GM18499 (cell line): Measurements from ENCODE around the gene CRISPLD2.
"Not testable (repeated sequence)": the region's sequence is repeated elsewhere in the genome, so short reads cannot be mapped to it uniquely, and the experiment has no call there.

Experiments
- ATAC-seq: cut with Tn5 transposase; IDR thresholded peaks from one replicate; pipeline ENCODE4 v1.9.1; 2021; ENCODE audit warnings: moderate number of reproducible peaks; ENCODE audit not compliant: insufficient read depth, unreplicated experiment

Gene CRISPLD2

DNA sequence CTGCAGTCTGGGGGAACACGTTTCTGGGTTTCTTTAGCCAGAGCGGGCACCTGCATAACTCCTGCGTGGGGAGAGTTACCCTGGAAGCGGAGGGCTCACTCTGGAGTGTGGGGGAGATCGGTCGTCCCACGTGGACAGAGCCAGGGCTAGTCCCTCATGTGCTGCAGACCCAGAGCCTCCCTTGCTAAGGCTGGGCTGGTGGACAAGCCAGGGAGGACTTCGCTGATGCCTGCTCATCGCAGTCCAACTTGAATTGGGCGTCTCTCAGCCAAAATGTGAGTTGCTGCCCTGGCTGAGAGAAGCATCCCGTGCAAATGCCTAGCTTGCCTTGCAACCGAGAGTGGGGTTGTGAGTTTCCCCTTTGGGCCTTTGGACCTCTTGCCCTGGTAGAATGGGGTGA is 986 bp downstream of the CRISPLD2 start:
- ATAC-seq: no peak

DNA sequence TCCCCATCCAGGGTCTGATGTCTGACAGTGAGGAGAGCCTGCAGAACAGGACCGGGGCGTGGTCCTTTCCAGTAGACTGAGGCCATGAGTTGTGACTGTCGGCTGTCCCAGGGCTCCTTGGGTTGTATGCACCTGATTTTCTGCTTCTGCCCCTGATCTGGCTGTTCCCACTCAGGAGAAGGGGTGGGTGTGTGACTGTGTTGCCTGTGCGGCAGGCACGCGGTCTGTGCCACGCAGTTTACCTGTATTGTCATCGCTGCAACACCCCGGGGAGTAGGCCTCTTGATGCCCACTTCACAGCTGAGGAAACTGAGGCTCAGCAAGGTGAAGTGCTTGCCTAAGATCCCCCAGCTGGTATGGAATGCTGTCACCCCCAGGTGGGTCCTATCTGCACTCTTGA is 1.4 kb downstream of the CRISPLD2 start:
- no peak for ATAC-seq

DNA sequence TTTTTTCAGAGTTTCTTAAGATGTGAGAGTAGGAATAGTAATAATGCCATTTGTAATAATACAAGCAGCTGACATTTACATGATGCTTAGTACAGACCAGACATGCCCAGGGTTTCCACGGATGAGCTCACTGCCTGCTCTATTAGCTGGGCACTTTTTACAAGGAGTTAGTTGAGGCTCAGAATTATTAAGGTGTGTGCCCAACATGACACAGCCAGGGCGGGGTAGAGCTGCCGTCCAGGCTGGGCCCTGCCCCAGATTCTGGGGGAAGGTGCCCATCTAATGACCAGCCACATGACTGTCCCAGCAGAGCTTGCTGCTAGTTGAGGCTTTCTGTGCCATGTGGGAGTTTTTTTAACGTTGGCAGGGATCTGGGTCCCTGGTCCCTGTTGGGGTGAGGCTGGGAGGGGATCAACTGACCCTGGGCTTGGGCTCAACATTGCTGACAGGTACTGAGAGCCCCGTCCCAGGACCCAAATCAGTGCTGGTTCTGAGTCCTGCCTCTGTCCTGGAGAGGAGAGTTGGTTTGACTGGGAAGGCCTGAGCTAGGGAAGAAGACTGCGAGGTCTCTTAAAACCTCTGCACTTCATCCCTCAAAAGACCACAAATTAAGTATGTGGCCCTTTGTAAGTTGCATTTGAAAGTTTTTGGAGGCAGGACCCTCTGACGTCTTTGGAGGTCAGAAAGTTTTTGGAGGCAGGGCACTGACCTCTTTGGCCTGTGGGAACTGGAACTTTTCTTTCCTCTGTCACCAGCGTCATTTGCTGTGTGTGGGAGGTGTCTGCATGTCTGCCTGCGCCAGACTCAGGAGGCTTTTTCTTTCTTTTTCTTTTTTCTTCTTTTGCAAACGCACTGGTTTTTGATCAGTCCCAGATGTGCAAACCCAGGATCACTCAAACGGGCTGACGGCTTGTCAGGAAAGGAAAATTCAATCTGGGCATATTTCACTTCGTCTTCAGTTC is 2.2 kb downstream of the CRISPLD2 start:
- no peak for ATAC-seq

DNA sequence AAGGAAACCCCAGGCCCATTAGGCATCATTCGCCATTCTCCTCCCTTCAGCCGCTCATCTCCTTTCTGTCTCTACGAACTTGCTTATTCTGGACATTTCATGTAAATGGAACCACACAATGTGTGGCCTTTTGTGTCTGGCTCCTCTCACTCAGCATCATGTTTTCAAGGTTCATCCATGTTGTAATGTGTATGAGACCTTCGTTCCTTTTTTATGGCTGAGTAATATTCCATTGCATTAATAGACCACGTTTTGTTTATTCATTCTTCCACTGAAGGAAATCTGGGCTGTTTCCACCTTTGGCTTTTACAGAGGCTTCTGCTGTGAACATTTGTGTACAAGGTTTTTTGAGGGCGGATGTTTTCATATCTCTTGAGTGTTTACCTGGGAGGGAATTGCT is 3.2 kb downstream of the CRISPLD2 start:
- no peak for ATAC-seq

DNA sequence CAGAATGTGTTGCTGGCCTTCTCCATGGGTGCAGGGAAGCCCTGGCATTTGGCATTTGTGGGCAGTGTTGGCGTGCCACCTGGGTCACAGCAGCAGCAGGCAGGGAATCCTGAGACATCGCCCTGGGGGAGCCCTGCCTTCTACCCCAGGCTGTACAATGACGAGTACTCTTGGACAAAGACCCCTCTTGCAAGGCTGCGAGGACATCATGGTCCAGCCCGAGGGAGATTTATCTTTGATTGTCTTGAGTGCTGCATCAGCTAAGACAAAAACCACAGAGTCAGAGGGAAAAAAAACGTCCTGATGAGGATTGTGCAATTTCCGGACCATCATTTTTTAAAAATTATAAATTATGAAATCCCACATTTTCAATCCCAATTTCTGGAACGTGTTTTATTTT is 3.7 kb downstream of the CRISPLD2 start:
- no peak for ATAC-seq

DNA sequence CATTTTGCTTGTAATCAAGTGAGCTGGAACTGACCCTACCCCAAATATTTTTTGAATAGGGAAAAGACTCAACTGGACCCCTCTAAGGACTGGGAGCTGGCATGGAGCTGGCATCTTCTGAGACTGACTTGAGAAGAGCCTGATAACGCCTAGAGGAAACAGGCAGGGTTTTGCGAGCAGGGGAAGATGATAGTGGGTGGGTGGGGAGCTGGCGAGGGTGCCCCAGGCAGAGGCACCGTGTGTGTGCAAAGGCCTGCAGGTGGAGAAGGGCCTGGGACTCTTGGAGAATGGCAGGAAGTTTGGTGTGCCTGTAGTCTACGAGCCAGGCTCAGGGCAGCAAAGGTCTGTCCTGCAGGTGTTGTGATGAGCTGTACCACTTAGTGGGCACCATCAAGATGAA is 4.1 kb downstream of the CRISPLD2 start:
- ATAC-seq: no peak

DNA sequence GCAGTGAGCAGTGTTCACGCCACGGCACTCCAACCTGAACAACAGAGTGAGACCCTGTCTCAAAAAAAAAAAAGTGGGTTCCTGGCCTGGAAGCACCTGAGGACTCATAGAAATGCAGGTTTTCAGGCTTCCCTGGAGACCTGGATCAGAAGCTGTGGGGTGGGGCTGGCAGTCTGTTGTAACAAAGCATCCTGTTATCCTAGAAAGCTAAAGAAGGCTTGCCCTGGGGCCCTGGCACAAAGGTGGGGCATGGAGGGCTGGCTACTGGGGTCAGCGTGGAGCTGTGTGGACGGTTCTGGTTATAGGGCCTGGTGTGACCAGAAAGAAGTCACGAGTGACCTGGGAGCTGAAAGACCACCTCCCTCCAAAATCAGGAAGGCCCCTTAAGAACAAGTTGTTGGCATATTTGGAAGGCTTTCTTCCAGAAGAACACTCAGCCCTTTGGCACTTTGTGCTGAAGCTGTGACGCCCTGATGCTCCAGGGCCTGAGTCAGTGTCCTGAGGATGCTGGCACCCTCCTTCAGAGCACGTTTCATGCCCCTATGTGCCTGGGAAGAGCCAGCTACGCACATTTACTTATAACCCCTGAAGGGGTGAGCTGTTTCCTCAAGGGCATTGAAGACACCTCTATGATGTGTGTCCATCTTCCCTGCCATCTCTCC is 6.2 kb downstream of the CRISPLD2 start:
- no peak for ATAC-seq

DNA sequence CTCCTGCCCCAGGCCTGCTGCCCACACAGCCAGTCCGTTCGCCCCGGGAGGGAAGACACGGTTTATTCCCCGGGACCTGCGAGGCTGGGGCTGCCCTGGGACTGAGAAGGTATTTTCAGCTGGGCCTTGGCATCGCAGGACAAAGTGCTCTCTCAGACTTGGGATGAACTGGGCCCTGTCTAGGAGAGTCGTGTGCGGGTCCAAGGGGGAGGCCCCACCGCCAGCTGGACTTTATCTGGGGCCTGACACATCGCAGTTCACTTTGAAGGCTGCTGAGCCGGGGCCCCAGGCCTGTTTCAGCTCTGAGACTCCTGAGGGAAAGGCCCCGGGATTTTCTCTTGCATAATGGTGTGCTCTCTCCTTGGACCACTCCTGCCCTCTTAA is 6.8 kb downstream of the CRISPLD2 start:
- no peak for ATAC-seq

DNA sequence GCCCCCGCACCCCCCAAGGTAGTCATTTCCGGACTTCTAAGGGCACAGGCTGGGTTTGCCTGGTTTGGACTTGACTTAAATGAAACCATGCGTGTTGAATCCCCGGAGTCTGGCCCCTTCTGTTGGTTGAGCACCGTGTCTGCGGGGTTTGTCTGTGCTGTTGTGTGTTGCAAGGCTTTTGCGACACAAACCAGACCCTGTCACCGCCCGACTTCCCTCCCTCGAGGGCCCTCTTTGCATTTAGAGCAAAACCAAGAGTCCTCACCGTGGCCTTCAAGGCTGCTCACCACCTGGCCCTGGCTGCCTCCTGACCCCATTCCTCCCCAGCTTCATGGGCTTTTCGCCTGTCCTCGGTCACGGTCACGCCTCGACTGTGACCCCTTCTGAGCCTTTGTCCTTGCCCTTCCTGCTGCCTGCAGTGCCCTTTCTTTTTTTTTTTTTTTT is 7.4 kb downstream of the CRISPLD2 start:
- ATAC-seq: no peak

DNA sequence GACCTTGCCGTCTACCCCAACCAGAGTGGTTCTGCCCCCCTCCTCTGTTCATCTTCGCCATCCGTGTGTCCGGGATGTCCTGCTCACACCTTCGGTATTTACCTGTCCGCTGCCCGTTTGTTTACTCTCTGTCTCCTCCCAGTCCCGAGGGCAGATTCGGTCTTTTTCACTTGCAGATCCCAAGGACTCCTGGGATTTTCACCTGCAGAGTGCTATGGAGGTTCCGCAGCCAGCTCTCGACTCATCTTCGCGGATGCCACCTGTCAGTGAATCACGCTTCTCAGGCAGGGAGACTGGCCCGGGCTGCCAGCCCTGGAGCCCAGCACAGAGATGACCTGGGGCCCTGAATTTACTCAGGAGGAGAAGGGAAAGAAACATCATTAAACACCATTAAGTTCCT is 8.1 kb downstream of the CRISPLD2 start:
- ATAC-seq: no peak

DNA sequence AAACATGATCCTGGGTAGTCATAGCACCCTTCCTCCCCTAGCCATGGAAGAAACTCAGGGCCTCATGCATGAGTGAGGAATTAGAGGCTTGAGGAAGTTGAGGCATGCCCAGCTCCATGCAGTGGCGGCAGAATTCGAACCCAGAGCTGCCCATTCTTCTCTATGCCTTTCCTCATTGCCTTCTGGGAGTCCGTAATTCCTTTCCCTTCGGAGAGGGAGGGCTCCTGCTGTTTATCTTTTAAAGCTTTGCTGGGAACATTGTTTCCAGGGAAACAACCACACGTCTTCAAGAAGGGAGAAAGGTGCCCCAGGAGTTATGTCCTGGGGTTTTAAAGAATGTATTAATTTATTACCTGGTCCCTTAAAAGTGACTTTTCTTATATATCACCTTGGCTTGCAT is 8.5 kb downstream of the CRISPLD2 start:
- ATAC-seq: no peak

DNA sequence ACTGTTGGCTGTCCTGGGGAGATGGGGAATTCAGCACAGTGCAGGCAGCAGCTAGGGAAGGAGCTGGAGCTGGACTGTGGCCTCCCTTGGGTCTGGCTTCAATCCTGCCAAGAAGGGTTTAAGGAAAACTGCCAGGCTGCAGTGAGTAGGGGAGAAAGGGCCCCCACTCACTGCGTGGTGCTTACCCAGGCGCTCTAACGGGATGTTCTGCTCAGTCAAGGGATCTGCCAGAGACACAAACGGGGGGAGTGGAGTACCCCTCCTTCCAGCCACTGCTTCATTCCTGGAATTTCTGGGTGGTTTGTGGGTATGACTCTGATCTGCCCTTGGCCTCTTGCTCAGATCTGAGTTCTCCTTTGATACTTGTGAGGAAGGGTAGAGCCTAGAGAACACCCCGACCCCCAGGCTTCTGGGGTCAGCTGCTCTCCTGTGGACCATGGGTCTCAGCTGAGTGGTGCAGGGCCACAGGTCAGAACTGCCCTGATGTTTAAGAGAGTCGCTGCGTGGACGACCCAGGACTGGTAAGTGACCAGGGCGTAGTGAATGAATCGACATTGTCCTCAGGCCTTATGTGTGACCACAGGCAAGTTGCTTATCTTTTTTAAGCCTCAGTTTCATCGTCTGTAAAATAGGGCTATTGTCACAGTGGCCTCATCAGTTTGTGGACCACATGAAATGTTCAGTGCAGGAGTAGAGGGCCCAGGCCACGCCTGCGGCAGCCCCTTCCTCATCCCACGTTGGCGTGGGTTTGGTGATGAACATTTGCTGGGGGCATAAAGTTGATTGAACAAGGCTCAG is 9.6 kb downstream of the CRISPLD2 start:
- no peak for ATAC-seq

DNA sequence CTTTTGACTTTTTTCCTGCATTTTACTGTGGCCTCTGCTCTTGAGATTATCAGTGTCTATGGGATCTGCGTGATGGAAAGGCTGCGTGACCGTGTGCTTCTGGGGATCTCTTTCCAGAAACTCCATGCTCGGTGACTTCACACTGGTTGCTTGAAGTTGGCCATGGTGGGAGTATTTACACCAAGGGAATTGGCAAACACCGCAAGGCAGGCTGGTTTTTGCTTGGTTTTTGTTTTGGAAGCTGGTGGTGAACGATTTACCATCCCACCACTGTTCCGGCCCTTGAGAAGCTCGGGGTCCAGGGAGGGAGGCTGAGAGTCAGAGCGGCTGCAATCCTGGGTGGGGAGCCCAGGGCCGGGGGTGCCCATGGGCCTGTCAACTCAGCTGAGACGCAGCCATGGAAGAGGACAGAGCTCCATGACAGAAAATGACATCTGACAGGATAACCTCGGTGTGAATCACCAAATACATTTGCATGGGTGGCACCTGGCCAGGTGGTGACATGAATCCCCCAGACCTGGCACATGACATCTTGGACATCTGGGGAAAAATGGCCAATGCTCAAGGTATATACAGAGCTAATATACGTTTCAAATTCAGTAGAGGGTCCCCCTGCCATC is 11.1 kb downstream of the CRISPLD2 start:
- no peak for ATAC-seq

DNA sequence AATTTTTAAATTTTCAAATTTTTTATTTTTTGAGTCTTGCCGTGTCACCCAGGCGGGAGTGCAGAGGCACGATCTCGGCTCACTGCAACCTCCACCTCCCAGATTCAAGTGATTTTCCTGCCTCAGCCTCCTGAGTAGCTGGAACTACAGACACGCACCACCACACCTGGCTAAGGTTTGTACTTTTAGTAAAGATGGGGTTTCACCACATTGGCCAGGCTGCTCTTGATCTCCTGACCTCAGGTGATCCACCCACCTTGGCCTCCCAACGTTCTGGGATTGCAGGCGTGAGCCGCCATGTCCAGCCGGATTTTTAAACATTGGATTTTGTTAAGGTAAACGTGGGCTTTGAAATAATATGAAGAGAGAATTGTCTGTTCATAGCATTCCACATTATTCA is 11.9 kb downstream of the CRISPLD2 start:
- ATAC-seq: not testable (repeated sequence)

DNA sequence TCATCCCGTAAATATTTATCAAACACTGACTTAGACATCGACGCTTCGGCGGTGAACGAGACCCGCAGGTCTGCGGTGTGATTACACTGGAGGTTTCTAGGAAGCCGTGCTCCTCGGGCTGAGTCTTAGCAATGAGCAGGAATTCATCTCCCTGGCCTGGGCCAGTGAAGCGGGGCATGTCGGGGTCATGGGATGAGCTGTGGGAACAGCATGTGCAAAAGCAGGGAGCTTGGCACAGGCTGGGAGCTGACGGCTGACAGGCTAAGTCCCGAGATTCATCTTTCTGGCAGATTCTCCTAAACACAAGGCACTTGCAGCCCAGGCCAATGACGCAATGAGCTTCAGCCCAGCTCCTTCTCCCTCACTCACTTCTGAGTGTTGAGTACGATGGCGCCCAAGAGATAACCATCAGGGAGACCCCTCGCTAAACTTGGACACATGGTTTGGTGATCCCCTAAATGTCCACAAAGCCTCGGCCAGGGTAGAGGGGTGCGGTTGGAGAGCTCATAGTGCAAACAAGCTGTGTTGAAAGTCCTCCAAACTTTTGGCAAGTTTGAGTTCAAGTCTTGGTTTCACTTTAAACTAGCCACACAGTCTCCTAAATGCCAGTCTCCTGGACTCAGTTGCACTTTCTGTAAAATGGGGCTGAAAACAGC is 12.8 kb downstream of the CRISPLD2 start:
- ATAC-seq: no peak

DNA sequence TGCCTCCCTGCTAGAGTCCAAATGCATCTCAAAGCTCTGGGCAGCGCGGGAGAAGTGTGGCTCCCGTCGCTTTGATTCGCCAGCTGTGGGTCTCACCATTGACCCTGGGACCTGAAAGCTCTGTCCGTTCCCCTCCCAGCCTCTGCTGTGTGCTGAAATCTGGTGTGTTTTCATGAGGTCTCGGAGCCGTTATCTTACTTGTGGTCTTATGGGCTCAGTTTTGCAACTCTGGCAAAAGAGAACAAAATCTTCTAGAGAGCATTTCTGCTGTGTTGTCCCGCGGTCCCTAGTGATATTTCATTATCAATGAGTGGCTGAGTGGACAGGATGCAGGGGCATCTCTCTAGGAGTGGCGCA is 13.3 kb downstream of the CRISPLD2 start:
- ATAC-seq: no peak

DNA sequence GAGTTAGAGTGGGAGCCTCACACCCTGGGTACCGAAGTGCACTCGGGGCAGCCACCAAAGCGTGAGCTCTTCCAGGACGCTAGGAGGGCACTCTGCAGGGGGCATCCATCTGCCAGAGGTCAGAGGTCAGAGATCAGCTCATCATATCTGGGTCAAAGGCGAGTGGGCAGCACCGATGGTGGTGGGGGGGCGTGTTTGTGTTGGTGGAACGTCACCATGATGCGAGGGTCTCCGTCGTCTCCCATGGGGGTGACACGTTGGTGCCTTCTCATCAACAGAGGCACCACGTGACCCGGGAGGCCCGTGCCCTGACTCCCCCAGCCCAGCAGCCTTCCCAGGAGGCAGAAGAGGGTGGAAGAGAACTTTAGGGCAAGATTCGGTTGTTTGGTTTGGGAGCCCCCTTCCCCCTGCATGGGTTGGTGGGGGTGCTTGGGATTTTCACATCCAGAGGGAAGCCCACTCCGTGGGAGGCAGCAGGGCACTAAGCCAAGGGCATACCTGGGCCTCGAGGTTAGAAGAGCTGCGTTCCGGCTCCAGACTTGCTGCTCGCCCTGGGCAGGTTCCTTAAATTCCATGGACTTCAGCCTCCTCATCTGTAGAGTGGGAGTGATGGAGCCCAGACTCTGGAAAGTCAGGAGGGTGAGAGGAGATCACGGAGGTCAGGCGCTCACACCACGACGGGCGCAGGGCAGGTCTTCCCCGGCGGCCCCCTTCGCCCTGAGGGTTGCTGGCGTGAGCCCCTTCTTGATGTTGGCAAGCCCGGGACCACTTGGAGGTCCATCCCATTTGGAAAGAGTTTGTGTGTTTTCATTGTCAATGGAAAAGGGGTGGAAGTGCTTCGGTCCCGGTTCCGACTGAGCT is 14.0 kb downstream of the CRISPLD2 start:
- ATAC-seq: no peak

DNA sequence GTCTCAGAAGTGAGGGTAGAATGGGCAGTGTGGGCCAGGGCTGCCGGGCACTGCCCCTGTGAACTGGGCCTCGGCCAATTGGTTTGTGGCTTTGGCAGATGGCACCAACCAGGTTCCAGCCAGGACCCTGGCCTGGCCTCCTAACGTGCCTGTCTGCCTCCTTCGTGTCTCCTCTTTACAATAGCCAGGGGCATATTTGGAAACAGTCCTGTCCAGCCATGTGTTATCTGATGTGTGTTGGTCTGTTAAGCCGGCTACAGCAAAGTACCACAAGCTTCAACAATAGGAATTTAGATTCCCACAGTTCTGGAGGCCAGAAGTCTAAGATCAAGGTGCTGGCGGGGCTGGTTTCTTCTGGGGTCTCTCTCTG is 14.6 kb downstream of the CRISPLD2 start:
- no peak for ATAC-seq

DNA sequence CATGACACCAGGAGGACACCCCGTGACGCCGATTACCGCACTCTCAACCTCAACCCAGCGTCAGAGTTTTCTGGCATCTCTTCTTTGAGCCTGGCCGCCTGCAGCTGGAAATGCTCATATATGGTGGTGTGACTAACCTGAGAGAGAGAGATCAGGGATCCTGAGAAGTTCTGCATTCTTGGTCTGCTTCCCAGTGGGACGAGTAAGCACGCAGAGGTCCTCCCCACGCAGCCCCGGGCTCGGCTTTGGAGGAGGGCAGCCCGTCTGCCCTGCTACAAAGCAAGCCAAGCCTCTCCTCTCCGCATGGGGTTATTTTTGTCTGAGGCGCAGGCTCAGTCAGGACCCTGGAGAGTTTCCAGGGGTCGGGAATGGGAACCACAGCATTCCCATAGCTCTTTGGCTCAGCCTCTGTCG is 16.5 kb downstream of the CRISPLD2 start:
- no peak for ATAC-seq
